OCI-LY7 (cell line): ENCODE measurements around the gene FAM170A.

Source experiments
- CTCF ChIP-seq: fragments of 200-600 bp; sonication (generic); conservative IDR thresholded peaks from 2 replicates; pipeline ENCODE4 v1.5.1; 2014; ENCODE audit warnings: mild to moderate bottlenecking, antibody characterized with exemption, low read length, moderate library complexity, mixed read lengths
- EZH2phosphoT487 ChIP-seq: fragments of 200-600 bp; sonication (generic); IDR thresholded peaks from 2 replicates; pipeline ENCODE4 v1.6.1; 2018; ENCODE audit warnings: low read depth, borderline replicate concordance, mild to moderate bottlenecking, mixed run types, antibody characterized with exemption, low read length, moderate library complexity, mixed read lengths

- TF ChIP-seq CTCF (no peak), EZH2phosphoT487 (no peak)
Measured at GRCh38 chr5:119596046-119596445, 33.3 kb upstream of the FAM170A start.
